T-helper 2 cell (primary cell): ENCODE measurements around the gene ZNF592.
"Not testable (repeated sequence)": the region's sequence is repeated elsewhere in the genome, so short reads cannot be mapped to it uniquely, and the experiment has no call there.

Experiments used
- DNase-seq, 5 experiments: peaks; one replicate each; pipeline versions ENCODE4 v3.0.0 to v3.0.0-alpha.2; 2012 to 2022

The ZNF592 gene

DNA sequence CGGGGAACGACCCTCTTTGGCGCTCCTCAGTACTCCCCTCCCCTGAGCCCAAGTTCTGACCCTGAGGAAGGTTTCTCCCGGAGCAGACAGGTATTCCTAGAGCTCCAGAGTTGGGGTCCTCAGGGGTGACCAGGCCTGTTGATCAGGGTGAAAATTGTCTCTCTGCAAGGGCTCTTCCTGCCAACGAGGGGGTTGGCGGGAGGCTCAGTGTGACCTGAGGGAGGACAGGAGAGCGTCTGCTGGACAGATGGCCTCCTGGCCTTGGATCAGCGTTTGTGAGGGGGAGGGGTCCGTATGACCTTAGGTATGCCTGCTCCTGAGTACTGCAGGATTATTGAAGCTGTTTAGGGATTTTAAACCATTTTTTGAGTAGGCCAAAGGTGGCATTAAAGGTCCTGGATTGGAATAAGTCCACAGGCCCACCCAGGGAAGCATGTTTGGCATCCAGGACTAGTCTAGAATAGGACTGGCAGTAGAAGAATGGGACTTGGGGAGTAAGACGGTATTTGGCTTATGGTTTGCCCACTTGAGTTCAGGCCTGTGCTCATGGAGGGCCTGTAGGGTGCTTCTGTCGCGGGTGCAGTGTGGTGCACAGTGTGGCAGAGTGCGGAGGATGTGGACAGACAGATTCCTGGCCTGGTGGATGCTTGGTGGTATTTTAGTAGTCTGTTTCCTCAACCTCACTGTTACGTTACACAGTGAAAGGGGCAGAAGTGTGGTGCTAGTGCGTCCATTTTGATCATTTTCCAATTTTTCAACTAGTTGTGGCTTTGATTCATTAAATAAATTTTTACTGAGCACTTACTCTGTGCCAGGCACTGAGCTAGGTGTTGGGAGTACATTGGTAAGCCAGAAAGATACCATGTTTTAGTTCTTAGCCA, 959 bp downstream of the ZNF592 start:
- peak in 3 of 5 experiments; percentile 26 to 87 (median 26) for DNase-seq

DNA sequence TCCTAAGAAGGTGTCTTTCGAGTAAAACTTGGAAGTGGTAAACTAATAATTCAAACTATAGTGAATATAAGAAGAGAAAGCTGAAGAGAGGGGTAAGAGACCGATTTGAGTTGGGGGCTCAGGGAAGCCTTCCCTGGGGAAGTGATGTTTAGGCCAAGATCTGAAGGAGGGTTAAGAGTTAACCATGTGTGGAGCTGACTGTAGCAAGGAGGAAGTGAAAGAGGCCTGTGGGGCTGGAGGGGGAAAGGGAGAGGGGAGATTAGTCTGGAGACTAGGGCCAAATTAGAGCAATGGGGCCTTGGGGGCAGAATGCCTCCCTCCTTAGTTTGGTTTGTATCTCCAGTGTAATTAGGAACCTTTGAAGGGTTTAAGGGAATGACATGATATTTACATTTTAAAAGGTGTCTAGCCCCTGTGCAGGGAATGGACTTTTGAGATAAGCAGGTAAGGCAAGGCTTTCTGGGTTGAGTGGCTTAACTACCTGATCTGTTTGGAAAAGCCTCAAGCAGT, 2.2 kb downstream of the ZNF592 start:
- no peak for DNase-seq

DNA sequence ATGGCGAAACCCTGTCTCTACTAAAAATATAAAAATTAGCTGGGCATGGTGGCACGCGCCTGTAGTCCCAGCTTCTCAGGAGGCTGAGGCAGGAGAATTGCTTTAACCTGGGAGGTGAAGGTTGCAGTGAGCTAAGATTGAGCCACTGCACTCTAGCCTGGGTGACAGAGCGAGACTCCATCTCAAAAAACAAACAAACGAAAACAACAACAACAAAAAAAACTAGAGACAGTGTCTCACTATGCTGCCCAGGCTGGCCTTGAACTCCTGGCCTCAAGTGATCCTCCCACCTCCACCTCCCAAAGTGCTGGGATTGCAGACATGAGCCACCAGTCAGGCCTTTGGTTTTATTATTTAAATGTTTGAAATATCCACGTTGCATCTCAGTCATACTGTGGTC, 3.3 kb downstream of the ZNF592 start:
- not testable (repeated sequence) for DNase-seq

DNA sequence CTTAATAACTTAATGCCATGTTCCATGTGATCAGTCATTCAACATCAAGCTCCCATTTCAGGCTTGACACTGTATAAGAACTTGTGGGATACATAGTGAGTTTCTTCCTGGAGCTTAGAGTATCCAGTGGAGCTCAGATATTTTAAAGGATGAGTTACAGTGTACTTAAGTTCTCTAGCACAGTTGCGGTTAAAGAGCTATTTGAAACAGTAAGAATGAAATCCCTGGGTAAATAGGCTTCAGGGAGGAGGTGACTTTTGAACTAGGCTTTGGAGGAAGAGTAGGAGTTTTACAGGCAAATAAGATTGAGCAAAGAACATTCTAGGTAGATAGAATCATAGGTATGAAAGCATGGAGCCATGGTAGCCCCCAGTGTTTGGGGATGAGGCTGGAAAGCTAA, 3.8 kb downstream of the ZNF592 start:
- no peak for DNase-seq

DNA sequence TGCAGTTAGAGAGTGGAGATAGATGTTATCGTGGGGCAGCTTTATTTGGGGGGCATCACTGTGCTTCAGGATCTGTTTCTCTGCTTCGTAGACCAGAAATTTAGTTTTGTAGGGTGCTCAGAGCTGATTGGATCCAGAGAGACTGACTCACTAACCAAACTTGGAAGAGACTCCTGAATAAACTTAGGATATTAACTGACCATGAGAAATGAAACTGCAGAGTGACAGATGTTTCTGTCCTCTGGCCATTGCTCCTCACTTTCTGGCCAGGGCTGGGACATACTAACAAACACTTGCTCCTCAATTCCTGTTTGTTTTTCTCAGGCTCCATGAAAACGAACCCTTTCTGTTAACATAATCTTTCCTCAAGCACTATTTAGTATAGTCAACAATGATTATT, 4.3 kb downstream of the ZNF592 start:
- no peak for DNase-seq

DNA sequence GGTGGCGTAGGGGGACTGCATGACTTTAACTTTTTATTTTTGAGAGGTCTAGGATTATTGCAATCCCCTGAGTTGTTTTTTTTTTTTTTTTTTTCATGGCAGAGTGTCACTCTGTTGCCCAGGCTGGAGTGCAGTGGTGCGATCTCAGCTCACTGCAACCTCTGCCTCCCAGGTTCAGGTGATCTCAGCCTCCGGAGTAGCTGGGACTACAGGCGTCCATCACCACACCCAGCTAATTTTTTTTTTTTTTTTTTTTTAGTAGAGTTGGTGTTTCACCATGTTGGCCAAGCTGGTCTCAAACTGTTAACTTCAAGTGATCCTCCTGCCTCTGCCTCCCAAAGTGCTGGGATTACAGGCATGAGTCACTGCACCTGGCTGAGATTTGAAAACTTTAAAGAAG, 6.5 kb downstream of the ZNF592 start:
- DNase-seq = not testable (repeated sequence)

DNA sequence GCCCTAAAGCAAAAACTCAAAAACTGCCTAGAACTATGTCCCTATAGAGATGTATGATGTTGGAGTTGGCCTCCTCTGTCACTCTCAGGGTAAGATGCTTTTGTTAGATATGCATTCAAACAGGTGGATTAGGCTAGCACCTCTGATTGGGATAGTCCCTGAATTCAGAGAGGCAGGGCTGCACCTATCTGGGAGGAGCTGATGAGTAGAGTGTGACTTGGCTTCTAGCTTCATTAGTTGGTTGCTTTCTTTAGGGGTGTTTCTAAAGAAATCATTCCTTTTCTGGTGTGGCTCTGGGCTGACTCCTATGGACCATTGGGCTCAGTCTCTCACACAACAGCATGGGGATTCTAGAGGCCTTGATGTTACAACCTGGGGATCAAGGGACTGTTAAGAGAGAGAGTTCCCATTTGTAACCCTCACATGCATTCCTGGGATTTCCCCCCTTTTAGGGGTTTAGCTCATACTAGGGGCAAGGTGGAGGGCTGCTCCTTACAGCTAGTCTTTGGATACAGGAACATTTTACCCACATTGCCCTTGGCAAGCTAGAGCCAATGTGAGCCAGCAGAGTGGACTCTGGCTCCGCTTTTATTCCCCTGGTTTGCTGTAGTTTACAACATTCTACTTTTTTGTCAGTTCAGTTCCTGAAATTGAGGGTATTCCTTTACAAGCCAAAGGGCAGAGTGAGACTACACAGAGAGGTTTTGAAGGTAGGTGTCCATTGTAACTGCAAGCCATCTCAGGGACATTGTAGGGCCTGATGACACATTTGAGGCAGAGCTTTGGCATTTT, 7.5 kb downstream of the ZNF592 start:
- DNase-seq = no peak

- DNase-seq = no peak
These were observed 10.6 kb downstream of the ZNF592 start for GRCh38 chr15:84759018-84759417.

- no peak for DNase-seq
These were observed 11.8 kb downstream of the ZNF592 start for GRCh38 chr15:84760219-84760618.

GRCh38 chr15:84761607-84762131, 13.3 kb downstream of the ZNF592 start:
- peak in 1 of 5 experiments; percentile 83 for DNase-seq

GRCh38 chr15:84762840-84763572, 14.6 kb downstream of the ZNF592 start:
- DNase-seq = no peak

DNA sequence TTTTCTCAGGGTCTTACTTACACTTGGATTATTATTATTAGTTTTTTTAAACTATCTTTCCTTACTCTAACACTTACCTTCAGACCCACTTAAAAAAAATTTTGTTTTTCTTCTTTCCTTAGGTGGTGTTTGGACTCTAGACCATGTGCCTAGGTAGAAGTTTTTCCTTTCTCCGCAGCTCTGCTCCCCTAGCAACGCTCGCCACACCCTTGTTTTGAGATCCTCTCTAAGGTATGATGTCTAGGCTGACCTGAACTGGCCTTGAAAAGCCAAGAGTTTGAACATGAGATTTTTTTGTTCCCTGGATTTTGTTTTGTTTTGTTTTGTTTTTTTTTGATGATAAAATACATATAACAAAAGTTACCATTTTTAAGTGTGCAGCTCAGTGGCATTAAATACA, 16.2 kb downstream of the ZNF592 start:
- DNase-seq = no peak

GRCh38 chr15:84764989-84765388, 16.6 kb downstream of the ZNF592 start:
- DNase-seq = peak in 1 of 5 experiments; percentile 10

GRCh38 chr15:84765675-84766074, 17.3 kb downstream of the ZNF592 start:
- DNase-seq = no peak

GRCh38 chr15:84766461-84767035, 18.2 kb downstream of the ZNF592 start:
- DNase-seq = no peak

DNA sequence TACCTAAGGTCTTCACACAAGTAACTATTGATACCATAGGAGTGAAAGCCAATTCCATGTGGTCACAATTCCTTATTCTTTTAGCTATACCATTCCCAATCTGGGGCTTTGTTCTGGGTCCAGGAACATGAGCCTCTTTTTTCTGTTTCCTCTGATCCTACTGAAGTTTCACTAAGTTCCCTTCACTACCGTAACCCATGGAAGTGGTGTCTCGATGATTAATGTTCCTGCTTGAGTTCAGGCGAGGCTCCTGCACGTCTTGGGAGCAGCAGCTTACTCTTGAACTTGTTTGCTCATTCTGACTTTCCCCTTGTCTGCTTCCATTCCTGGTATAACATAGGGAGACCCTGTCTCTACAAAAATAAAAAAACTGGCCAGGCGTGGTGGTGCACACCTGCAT, 23.6 kb downstream of the ZNF592 start:
- no peak for DNase-seq

DNA sequence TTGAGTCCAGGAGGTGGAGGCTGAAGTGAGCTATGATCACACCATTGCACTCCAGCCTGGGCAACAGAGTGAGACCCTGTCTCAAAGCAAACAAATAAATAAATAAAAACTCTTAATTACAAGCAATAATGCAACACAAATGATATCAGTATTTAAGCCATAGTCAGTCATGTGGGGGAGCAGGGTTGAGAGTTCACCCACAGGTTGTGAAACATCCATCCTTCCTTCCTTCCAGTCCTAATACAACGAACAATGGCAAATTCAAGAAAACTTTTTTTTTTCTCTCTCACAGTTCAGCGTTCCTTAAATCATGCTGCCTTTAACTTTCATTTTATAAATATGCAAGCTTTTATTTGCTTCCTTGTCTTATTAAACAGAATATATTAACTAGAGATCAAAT, 24.1 kb downstream of the ZNF592 start:
- no peak for DNase-seq

DNA sequence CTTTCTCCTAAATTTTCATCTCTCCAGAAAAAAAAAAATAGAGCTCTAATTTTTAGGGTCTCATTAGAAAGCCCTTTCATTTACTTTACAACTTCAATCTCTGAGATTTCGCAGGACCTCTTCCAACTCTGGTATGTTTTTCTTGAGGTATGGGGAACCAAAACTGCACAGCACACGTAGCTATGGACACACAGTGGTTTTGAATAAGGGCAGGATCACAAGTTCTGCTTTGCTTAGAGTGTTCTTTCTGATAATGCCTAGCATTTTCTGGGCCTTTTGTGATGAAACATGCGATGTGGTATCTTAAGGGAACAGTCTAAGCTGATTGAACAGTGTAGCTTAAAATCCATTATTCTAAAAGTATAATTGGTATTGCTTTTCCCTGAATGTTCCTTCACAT, 25.3 kb downstream of the ZNF592 start:
- no peak for DNase-seq

- DNase-seq = no peak
These were observed 27.6 kb downstream of the ZNF592 start for GRCh38 chr15:84775867-84776449.

DNA sequence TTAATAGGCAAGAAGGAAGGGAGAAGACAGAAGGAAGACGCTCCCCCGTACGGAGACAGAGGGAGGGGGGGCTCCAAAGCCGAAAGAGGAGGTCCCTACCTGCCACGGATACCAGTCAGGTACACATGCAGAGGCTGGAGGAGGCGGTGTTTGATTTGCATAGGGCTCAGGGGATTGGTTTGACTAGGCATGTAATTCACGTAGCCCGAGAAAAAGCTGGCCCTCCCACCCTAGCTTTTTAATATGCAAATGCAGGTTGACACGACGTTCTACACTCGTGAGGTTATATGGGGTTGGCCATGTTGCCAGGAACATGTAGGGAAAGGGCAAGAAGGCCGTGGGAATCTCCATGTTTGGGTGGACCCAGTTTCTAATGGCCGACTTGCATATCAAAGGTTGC, 29.8 kb downstream of the ZNF592 start:
- DNase-seq = no peak

DNA sequence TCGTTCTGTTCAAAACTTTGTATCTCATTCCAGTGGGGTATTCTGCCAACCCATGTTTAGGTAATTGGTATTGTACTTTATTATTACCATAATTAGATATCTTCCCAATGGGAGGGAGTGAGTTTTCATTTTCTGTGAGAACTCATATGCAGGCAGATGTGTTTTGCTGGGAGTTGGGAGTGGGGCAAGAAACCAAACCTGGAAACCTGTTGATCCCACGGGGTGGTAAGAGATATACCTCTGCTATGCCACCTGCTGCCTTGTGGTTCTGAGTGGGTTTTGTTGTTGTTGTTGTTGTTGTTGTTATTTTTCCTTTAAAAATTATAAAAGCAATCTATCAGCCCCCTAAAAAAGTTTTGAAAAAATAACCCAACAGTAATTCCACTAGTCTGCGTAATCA, 32.1 kb downstream of the ZNF592 start:
- no peak for DNase-seq

DNA sequence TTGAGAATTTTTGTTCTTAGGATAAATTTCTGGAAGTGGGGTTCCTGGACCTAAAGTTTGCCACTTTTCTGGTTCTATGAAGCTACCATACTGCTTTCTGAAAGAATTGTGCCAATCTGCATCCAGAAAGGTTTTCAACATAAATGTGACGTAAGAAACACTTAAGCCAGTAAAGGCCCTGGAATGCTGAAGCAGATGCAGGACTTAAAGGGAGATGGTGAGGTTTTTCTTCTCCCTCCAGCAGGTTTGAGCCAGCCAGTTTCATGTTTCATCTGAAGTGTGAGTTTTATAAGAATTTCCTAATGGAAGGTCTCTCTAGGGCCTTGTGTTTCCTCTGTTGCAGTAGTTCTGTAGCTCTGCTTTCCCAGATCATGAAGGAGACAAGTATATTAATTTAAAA, 33.1 kb downstream of the ZNF592 start:
- DNase-seq = no peak
